NCI-H748 (cell line): Measurements from ENCODE around the gene MTA3.
"Not testable (repeated sequence)": the region's sequence is repeated elsewhere in the genome, so short reads cannot be mapped to it uniquely, and the experiment has no call there.

Experiments used
- DNase-seq: peaks from one replicate; lab custom pipeline; 2025; ENCODE audit not compliant: unreplicated experiment; lab: John Stamatoyannopoulos, UW

Gene MTA3

DNA sequence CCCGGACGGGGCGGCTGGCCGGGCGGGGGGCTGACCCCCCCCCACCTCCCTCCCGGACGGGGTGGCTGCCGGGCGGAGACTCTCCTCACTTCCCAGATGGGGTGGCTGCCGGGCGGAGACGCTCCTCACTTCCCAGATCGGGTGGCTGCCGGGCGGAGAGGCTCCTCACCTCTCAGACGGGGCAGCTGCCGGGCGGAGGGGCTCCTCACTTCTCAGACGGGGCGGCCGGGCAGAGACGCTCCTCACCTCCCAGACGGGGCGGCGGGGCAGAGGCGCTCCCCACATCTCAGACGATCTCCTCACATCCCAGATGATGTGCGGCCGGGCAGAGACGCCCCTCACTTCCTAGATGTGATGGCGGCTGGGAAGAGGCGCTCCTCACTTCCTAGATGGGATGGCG, 37.7 kb downstream of the MTA3 start:
- not testable (repeated sequence) for DNase-seq

- no peak for DNase-seq
These were observed 38.7 kb downstream of the MTA3 start for GRCh38 chr2:42607101-42607637.

- DNase-seq, result no peak
These were observed 45.0 kb downstream of the MTA3 start for GRCh38 chr2:42613281-42614064.

DNA sequence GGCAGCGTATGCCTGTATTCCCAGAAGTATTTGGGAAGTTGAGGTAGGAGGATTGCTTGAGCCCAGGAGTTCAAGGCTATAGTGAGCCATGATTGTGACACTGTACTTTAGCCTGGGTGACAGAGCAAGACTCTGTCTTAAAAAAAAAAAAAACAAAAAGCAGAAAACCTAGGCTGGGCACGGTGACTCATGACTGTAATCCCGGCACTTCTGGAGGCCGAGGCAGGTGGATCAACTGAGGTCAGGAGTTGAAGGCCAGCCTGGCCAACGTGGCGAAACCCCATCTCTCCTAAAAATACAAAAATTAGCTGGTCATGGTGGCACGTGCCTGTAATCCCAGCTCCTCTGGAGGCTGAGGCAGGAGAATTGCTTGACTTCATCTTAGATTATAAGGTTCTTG, 46.4 kb downstream of the MTA3 start:
- no peak for DNase-seq

- DNase-seq, result no peak
These were observed 49.7 kb downstream of the MTA3 start for GRCh38 chr2:42618116-42618515.

- no peak for DNase-seq
These were observed 50.5 kb downstream of the MTA3 start for GRCh38 chr2:42618972-42619371.

GRCh38 chr2:42621626-42622025, 53.2 kb downstream of the MTA3 start:
- DNase-seq, result not testable (repeated sequence)

- no peak for DNase-seq
These were observed 54.7 kb downstream of the MTA3 start for GRCh38 chr2:42622943-42623676.

- DNase-seq, result no peak
These were observed 55.6 kb downstream of the MTA3 start for GRCh38 chr2:42624047-42624446.

- not testable (repeated sequence) for DNase-seq
These were observed 59.6 kb downstream of the MTA3 start for GRCh38 chr2:42628024-42628423.

DNA sequence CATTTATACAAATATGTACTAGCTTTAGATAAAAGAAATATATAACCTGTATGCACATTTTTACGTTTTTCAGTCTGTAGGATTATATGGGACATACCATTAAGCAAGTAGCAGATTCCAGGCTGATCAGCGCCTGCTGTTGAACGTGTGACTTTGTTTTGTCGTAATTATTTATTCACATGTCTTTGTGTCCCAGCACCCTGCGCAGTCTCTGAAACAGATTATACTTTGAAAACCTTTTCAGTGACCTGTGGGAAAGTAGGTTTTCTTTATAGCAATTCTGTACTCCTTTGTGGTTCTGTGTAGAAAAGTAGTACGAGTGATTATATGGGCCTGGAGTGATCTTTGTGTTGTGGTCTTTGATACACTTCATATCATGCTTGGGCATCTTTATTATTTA, 68.5 kb downstream of the MTA3 start:
- no peak for DNase-seq

DNA sequence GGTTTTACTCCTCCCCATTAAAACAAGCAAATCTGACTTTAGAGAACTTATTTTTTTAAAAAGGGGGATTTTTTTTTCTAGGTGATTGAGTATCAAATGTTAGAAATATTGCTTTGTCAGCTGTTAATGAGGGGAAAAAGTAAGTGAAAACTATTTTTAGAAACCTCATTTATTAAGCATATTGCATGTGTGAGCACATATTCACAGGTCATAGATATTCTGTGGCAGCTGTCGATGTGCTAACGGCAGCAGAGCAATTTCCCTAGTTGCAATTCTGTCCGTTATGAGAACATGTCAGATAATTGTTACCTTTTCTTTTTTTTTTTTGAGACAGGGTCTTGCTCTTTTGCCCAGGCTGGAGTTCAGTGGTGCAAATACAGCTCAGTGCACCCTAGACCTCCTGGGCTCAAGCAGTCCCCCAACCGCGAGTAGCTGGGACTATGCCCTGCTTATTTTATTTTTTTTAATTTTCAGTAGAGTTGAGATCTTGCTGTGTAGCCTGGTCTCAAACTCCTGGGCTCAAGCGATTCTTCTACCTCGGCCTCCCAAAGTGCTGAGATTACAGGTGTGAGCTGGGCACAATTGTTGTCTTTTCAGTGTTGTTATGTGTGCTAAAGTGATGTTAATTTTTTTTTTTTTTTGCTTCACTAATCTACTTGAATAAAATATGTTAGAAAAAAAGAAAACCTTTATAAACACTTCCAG, 69.8 kb downstream of the MTA3 start:
- no peak for DNase-seq

- no peak for DNase-seq
These were observed 71.1 kb downstream of the MTA3 start for GRCh38 chr2:42639340-42640077.

DNA sequence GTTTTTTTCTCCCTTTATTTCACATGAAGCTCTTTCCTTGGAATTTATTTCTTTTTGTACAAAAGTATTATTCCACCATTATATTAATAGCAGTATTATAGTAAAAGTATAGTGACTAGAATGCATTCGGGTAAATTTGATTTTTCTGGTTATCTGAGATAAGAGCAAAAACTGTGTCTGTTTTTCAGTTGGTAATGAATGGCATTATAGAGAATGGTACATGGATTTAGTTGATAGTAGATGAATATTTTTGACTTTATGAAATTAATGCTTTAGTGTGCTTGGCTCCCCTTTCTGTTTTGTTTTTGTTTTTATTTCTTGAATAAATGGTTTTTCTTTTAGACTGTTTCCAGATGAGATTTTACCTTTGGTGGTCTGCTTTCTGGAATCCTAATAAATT, 71.8 kb downstream of the MTA3 start:
- no peak for DNase-seq

- DNase-seq, result not testable (repeated sequence)
These were observed 73.9 kb downstream of the MTA3 start for GRCh38 chr2:42642371-42642770.

- no peak for DNase-seq
These were observed 77.1 kb downstream of the MTA3 start for GRCh38 chr2:42645551-42645950.

DNA sequence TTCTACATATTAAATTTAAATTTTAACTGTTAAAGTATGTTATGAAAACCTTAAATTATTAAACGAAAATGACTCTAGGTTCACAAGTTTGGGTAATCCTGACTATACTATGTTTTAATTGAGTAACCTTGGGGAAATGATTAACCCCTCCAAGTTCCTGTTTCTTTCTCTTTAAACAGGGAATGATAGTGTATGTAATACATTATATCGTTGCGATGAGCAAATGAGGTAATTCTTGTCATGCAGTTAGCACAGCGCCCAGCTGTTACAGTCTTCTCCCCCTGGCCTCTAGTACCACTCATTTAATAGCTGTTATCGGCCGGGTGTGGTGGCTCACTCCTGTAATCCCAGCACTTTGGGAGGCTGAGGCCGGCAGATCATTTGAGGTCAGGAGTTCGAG, 80.4 kb downstream of the MTA3 start:
- no peak for DNase-seq

- no peak for DNase-seq
These were observed 82.6 kb downstream of the MTA3 start for GRCh38 chr2:42651057-42651456.

GRCh38 chr2:42652086-42652485, 83.7 kb downstream of the MTA3 start:
- DNase-seq, result no peak

- DNase-seq, result no peak
These were observed 84.6 kb downstream of the MTA3 start for GRCh38 chr2:42653039-42653438.

DNA sequence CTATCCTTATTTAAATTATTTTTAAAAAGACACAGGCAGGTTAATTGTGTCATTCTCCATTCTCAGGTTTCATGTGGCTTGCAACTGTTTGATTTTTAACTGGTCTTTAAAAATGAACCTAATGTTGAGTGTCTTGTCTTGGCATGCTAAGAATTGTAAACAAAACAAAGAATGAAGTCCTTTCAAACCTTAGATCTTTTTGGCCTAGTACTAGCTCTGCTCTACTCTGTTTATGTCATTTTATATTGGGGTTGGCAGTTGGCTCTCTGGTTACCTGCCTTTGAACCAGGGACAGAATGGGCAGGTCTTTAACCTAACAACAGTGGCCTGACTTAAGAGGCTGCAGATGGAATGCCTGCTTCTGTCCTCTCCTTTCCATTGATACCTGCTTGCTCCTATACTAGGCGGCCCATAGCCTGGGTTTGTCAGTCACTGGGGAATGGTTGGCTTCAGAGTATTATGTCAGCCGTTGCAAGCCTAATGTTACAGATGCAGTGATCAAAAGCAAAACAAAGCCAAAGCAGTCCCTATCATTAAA, 85.5 kb downstream of the MTA3 start:
- no peak for DNase-seq
